Measurements from ENCODE around the gene NUB1.

NUB1 gene

DNA sequence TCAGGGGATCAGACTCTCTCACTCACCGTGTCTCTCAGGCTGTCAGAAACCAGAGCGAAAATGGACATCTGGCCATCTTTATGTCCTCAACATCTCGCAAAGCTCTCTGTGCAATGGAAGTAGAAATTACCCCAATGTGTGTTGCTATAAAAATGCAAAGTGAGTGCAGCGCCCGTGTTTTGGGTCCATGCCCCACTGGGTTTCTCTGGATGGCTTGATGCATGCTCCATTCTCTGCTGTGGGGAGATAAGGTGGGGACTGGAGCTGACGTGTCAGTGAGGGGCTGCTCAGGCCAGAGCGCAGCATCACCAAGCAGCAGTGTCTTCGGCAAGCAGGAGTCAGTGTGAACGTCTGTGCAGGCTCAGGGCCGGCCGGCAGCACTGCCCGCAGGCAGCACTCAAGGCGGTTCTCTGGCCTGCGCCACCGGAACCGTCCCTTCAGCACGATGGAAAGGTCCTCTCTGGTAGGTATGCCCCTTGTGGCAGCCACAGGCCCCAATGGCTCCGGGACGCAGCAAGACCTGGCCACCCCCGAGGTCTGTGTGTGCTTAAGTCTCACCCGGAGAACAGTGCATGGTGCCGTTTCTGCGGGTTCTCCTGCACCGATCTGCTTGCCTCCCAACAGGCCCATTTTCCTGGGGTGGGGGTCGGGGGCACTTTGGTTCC, 38.1 kb downstream of the NUB1 start:
- no peak for DNase-seq

DNA sequence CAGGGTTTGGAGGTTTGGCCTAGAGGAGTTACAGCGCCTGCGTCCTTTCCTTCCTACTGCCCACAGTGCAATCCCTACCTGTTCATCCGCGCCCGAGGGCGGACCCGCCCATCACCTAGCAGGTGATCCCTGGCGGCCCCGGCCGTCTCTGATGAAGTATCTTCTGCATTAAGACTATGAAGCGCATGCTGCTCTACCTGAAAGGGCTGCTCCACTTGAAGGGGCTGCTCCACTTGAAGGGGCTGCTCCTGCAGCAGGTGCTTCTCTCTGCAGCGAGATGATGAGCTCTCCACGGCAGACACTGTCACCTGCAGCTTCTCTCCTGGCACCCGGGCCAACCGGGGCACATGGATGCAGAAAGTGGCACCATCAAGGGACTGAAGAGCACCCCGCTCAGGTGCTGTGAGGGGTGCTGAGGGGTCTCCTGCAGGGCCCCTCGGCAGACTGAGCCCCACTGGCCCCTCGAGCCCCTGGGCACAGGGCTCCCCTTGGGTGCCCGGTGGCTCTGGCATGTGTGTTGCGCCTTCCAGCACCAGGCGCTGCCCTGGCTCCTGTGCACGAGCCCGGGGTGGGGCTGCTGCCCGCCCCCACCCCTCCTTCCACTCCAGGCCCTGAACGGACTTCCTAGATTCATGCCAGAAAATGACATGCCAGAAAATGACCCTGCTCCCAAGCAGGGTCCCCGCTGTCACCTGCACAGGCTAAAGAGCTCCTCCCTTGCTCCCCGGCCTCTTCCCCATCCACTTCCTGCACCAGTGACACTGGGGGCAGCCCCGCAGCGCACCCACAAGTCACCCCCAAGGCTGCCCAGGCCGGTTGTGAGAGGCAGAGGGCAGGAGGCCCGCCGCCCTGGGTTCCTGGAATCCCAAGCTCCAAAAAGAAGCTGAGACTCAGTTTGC, 38.8 kb downstream of the NUB1 start:
- no peak for DNase-seq

GRCh38 chr7:151381098-151381347, 39.4 kb downstream of the NUB1 start:
- DNase-seq = no peak

DNA sequence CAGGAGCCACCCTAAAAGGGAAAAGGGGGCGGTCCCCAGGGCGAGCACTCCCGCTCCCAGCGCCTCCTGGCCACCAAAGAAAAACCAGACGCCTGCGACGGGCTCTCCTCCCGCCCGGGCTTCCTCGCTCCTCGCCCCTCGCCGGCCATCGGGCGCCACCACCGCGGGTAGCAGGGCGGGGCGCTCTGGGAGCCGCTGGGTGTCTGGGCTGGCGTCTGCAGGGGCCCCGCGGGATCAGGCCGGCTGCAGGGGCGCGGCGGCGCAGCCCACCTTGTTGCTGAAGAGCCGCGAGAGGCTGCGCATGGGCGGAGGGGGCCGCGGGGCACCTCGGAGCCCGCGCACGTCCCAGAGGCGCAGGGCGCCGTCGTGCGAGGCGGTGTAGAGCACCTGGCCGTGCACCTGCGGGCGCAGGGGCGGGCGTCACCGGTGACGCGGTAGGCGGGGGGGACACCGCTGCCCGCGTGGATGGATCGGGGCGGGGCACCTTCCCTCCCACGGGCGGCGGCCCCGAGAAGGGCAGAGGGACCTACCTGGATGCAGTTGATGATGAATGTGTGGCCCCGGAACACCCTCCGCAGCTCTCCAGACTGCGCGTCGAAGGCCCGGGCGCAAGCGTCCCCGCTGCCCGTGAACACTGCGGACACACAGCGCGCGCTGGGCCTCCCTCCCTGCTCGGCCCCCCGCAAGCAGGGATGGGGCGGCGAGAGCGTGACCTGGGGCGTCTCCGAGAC, 39.9 kb downstream of the NUB1 start:
- DNase-seq = no peak

- no peak for DNase-seq
Observed at GRCh38 chr7:151382079-151382885, 40.7 kb downstream of the NUB1 start.

GRCh38 chr7:151383638-151384351, 42.2 kb downstream of the NUB1 start:
- no peak for DNase-seq

DNA sequence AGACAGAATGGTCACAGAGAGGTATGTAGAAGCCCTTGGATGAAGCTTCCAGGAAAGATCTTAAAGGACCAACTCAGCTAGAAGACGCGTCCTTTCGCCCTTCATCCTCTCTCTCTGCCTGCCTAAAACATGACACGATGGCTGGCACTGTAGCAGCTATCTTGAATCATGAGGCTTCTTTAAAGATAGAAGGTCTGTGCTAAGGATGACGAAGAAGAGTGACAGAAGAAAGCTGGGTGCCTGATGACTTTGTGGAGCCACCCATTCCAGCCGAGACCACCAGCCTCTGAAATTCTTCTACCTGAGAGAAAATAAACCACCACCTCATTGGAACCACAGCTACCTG, 42.7 kb downstream of the NUB1 start:
- DNase-seq = no peak

GRCh38 chr7:151384776-151385625, 43.4 kb downstream of the NUB1 start:
- DNase-seq = no peak

GRCh38 chr7:151385626-151386300, 44.2 kb downstream of the NUB1 start:
- no peak for DNase-seq

DNA sequence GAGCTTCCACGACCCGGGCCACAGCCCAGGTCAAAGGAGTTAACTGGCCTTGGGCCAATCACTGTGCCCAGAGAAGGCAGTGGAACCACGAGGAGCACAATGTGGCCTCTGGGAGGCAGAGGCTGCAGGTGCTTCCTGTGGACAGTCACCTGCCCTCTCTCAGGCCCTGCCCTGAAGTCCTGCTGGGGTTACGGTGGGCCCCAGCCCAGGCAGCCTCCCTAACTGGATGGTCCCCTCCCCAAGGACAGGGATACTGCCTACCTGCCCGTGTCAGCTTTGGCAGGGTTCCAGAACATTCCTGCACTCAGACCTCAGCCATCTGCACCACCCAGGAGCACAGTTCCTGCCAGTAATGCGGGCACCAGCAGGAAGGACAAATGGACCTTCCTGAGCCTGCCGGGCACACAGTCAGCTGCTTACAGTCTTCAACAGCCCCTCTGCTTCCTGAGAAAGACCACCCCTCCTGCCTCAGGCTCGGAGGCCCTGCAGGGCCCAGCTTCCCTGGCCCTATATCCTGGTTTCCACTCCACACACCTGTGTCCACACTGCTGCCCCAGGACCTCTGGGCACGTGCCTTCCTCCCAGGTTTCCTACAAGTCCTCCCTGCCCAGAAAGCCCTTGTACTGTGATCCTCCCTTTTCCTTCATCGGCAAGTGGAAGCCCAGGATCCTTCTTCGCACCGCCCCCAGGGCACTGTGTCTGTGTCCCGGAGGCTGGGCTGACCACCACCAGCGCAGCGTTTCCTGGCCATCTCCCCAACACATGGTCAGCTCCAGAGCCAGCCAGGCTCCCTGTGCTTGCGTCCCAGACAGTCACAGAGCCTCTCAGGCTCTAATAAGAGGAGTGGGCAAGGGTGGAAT, 44.9 kb downstream of the NUB1 start:
- no peak for DNase-seq

DNA sequence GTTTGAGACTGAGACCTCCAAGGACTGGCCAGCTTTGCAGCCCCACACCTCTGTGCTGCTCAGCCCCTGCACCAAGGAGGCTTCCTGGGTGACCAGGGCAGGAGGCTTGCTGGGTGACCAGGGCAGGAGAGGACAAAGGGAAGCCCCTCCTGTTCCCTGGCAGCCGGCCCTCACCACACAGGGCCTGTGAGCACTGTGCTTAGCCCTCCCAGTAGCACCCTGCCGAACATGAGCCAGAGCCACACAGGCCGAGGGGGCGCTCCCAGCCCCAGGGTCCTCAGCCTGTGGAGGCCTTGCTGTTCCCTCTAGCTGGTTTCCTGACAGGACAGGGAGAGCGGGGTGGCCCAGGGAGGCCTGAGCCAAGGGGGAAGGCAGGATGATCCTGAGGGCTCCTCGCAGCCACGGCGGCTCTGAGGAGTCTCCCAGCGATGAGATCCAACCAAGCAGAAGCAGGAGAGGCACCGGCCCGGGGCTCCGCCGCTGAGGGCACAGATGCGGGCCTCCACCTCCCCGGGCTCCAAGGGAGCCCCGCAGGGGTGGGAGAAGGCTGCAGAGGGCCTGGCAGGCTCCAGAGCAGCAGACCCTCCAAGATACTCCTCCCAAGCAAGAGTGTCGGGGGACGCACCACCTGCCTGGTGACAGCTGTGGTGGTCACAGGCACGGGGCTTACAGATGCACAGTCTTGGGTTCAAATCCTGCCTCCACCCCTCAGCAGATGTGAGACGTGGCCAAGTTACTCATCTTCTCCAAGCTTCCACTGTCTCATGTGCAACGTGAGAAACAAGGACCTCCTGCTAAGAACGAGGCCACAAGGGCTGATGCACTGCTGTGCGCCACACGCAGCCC, 45.8 kb downstream of the NUB1 start:
- no peak for DNase-seq

DNA sequence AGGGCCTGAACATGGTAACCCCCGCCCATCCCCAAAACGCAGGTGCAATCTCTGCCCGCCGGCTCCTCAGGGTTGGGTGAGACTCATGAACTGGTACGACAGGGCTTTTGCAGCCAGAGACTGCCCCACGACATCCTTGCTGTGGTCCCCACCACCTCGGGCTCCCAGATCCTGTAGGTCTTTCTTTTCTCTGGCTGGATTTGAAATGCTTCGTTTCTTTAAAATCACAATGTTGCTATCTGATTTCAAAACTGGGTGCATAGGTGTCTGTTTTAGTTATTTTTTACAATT, 46.3 kb downstream of the NUB1 start:
- DNase-seq = no peak

DNA sequence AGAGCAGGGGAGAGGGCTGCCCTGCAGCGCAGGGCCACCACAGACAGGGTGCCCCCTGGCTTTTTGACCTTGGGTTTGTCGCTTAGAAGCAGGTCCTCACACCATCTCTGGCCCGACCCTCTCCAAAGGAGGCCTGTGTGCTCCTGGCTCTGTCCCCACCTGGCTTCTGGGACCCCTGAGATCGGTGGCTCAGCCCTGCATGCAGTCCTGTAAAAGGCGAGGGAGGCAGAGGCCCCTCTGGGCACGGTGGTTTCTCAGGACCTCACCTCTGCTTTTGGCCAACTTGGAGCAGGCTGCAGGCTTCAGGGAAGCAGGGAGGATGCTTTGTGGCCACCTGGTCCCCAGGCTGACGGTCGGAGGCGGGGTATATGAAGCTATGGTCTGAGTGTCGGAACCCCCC, 46.8 kb downstream of the NUB1 start:
- no peak for DNase-seq

DNA sequence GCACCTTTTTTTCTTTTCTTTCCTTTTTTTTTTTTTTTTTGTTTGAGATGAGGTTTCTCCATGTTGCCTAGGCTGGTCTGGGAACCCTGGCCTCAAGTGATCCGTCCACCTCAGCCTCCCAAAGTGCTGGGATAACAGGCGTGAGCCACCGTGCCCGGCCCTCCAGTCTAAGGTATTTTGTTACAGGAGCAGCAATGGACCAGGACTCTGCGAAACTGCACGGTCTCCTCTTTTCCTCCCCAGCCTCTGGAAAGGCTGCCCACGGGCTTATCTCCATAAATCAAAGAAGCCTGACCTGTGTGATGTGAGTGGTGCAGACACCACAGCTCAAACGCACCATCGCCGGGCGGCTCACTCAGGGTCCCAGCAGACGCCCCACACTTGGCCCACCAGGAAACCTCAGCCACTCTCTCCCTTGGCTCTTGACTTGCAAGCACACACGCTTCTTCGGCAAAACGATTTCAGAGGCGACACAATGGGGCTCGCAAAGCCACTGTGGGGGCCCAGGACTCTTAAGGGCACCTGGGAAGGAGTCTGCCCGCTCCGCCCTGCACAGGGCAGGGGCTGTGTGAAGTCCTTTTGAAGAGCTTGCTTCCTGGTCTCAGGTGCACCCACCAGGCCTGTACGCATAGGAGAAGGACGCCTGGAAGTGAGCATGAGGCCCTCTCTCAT, 47.6 kb downstream of the NUB1 start:
- no peak for DNase-seq

GRCh38 chr7:151389768-151390597, 48.4 kb downstream of the NUB1 start:
- DNase-seq = no peak

DNA sequence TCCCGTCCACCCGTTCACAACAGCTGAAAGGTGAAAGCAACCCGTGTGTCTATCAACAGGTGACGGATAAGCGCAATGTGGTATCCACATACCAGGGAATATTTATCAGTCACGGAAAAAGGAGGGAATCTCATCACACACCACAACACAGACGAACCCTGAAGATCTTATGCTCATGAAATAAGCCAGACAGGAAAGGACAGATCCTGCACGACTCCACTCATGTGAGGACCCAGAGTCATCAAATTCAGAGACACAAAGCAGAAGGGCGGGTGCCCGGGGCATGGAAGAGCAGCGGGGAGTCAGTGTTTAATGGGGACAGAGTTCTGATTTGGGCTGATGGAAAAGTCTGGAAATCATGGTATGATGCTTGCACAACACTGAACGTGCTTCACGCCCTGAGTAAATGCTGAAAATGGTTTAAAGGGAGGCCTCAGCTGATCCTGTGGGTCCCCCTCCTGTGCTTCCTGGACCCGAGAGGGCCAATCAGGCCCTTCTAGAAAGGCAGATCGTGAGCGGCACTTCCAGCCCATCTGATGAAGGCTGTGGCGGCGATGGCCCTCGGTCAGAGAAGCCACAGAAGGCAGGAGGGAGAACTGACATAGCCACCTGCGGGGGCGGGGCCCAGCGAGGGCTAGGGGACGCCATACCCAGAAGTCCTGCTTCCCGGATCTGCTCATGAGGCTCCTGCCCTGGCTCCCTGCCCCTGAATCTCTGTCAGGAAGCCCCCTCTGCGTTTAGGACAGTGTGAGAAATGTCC, 49.2 kb downstream of the NUB1 start:
- no peak for DNase-seq

GRCh38 chr7:151391358-151391730, 49.7 kb downstream of the NUB1 start:
- DNase-seq = no peak

All from NCI-H1417 treated with DMSO at 0.1 percent for 48 hours (cell line).